ENCODE data around the gene TAS2R20.
A peak's percentile ranks its signal among the peaks of the same experiment; 100 is the strongest.
"Not testable (repeated sequence)": the region's sequence is repeated elsewhere in the genome, so short reads cannot be mapped to it uniquely, and the experiment has no call there.

The TAS2R20 gene

GRCh38 chr12:10998204-10998603 is at the start of gene TAS2R20:
Gene TAS2R20, minus strand, starts transcription at chr12:10998304. Its CDS starts 429 bp downstream, at chr12:10997875.
- no peak for FAIRE-seq

DNA sequence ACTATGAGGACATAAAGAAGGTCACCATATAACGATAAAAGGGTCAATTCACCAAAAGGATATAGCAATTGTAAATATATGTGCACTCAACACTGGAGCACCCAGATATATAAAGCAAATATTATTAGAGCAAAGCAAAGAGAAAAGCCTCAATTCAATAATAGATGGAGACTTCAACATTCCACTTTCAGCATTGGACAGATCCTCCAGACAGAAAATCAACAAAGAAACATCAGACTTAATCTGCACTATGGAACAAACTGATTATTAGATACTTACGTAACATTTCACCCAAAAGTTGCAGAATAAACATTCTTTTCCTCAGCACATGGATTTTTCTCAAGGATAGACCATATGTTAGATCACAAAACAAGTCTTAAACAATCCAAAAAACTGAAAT is 43.3 kb upstream of the TAS2R20 start:
- not testable (repeated sequence) for FAIRE-seq

DNA sequence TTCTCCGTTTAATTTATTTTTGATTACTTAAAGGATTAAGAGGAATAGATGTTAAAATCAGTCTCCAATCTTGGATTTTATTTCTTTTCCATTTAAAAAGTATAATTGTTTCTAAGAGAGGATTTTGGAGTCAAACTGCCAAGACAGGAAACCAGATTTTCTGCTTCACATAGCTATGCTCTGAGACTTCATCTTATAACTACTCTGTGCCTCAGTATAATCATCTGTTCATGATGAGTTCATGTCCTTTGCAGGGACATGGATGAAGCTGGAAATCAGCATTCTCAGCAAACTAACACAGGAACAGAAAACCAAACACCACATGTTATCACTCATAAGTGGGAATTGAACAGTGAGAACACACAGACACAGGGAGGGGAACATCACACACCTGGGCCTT is 42.1 kb upstream of the TAS2R20 start:
- FAIRE-seq = no peak

DNA sequence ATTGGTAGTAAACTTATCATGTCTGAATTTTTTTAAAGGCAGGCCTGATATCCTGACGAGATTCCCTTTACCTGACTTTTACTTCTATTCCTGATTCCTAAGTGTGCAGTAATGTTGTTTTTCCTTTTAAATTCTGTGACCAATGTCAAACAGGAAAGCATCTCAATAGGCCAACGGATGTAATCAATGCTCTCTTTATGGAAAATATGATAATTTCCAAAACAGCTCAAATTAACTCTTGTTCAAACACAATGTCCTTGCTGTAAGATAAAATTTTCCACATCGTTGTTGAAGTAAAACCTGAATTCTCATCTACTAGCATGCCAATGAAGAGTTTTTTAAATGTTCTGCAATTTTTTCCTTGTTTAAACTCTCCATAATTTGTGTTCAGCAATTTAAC is 41.1 kb upstream of the TAS2R20 start:
- no peak for FAIRE-seq

DNA sequence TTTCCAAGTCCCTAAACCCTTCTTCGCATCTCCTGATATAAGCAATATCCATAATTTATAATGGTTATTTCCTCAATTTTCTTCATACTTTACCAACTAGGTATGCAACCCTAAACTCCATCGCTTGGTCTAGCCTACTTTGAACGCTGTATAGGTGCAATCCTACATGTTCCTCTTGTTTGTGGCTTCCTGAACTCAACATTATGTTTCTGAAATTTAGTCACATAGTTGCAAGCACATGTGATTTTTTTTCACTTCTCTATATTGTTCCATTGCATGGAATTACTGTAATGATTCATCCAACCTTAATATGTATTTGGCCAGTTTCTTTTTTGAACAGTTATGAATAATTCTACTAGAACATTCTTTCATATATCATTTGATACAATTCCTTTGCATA is 35.9 kb upstream of the TAS2R20 start:
- FAIRE-seq = not testable (repeated sequence)

GRCh38 chr12:11031307-11031706 is 33.2 kb upstream of the TAS2R20 start, which contains the start of gene TAS2R31:
Gene TAS2R31, minus strand, starts transcription at chr12:11031407. Its CDS starts 72 bp downstream, at chr12:11031335.
- FAIRE-seq = no peak

DNA sequence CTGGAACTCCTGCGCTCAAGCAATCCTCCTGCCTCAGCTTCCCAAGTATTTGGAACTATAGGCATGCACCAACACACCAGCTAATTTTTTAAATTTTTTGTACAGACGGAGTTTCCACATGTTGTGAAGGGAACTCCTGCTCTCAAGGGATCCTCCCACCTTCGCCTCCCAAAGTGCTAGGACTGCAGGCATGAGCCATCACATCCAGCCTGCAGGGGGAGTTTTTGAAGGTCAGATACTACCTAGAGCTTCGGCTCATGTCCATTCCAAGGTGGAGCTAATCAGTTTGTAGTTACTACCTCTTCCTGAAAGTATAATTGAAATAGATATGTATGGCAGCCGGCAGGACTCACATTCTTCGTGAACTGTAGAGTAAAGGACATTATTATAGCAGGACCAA is 28.0 kb upstream of the TAS2R20 start:
- FAIRE-seq = no peak

DNA sequence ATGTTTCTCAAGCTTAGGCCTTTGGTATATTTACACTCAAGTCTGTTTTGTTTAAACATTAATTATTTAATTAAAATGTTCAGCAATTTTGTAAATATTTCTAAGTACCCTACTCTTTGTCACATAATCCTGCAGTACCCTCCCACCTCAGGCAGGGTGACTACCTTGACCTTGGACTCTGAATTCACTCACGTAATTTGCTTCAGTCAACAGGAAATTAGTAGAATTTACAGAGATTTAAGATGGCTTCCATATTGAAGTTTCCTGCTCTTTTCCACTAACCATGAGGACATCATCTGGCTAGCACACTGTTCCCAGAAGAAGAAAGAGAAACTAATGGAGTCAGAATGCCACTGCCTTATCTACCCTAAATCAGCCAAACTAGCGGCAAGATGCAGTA is 25.3 kb upstream of the TAS2R20 start:
- no peak for FAIRE-seq

GRCh38 chr12:11022520-11022919 is 24.4 kb upstream of the TAS2R20 start, which contains the start of gene TAS2R19:
Gene TAS2R19, minus strand, starts transcription at chr12:11022620. Its CDS starts 49 bp downstream, at chr12:11022571.
- no peak for FAIRE-seq

DNA sequence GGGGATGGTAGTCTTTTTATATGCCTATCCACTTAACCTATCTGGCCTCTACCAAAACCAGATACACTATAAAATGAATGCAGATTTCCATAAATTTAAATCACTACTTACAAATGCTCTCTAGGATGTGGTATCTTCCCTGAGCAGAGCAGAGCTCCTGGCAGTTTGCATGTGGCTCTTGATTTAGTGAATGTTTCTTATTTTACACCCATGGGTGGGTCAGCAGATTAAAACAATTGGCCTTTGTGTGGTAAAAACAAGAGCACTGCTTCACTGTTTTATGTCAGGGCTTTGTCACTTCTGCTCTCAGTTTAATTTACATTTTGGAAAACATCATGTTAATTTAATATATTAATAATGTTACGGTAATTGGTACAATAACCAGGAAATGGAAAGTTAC is 18.8 kb upstream of the TAS2R20 start:
- no peak for FAIRE-seq

GRCh38 chr12:11015775-11016430 is 17.8 kb upstream of the TAS2R20 start:
- FAIRE-seq = no peak

DNA sequence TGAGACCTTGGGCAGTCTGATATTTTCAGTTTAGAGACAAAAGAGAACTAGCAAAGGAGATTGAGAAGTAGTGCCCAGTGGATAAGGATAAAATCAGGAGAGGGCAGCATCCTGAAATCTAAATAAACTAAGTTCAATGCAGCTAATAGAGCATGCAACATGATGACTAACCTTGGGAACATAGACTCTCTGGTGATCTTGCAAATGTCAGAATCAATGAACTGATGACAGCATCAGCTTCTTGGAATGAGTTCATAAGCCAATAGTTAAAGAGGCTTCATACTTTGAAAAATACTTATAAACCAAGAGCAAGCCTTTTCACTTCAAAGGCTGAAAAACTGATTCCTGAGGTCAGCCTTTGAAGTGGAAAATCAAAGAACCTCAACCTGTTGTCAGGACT is 16.1 kb upstream of the TAS2R20 start:
- FAIRE-seq = no peak

DNA sequence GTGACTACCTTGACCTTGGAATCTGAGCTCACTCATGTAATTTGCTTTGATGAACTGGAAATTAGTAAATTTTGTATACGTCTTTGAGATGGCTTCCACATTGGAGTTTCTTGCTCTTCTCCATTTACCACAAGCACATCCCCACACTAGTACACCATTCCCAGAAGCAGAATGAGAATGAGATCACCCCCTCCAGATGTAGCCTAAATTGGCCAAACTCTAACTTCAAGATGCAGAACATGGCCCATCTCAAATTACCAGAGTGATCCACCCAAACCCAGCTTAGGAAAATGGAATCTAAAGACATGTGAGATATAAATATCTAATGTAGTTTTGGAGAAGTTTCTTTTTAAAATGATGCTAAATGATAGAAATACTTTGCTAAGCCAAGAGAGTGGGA is 9.5 kb upstream of the TAS2R20 start:
- no peak for FAIRE-seq

- FAIRE-seq = no peak
Measured at GRCh38 chr12:10994307-10994706, 3.8 kb downstream of the TAS2R20 start.

- no peak for FAIRE-seq
Measured at GRCh38 chr12:10989107-10989506, 9.0 kb downstream of the TAS2R20 start.

DNA sequence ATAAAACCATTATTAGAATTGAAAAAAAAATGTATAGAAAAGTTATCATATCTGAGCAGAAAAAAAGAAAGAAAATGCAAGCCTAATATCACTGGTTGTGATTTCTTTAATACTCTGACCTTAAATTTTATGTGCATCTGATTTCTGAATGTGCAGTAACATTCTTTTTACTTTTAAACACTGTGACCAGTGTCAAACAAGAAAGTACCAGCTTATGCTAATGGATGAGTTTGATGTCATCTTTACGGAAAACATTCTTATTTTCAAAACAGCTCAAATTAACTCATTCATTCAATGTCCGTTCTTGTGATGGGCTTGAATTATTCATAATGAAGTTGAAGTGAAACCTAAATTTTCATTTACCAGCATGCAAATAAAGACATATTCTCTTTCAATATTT is 11.3 kb downstream of the TAS2R20 start, which contains the start of gene TAS2R50:
Gene TAS2R50, minus strand, starts transcription at position 101 of the 400 bp plus-strand sequence. Its CDS starts 52 bp downstream, at position 49.
- FAIRE-seq = peak; percentile 65

GRCh38 chr12:10982244-10982643 is 15.9 kb downstream of the TAS2R20 start:
- FAIRE-seq = no peak

GRCh38 chr12:10974965-10975364 is 23.1 kb downstream of the TAS2R20 start:
- no peak for FAIRE-seq

GRCh38 chr12:10968765-10969456 is 29.2 kb downstream of the TAS2R20 start:
- no peak for FAIRE-seq

GRCh38 chr12:10967409-10967808 is 30.7 kb downstream of the TAS2R20 start:
- no peak for FAIRE-seq

DNA sequence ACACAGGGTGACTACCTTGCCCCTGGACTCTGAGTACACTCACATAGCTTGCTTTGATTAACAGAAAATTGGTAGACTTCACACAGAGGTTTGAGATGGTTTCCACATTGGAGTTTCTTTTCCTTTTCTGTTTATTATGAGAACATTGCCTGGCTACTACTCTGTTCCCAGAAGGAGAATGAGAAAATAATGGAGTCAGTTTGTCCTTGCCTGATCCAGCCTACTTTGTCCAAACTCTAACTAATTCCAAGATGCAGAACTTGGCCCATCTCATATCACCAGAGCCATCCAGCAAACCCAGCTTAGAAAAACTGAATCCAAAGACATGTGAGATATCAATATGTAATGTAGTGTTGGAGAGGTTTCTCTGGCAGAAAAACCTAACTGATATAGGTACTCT is 31.8 kb downstream of the TAS2R20 start:
- no peak for FAIRE-seq

DNA sequence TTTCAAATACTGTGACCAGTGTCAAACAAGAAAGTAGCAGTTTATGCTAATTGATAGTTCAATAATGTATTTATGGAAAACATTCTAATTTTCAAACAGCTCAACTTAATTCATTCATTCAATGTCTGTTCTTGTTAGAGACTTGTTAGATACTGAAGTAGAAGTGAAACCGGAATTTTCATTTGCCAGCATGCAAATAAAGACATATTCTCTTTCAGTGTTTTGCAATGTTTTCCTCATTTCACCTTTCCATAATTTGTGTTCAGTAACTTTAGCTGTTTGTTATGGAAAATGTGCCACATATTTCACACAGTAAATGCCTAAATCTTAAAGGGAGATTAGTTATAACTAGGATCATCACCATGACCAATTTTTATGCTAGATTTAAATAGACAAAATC is 32.6 kb downstream of the TAS2R20 start:
- no peak for FAIRE-seq

- no peak for FAIRE-seq
Measured at GRCh38 chr12:10960211-10960610, 37.9 kb downstream of the TAS2R20 start.

DNA sequence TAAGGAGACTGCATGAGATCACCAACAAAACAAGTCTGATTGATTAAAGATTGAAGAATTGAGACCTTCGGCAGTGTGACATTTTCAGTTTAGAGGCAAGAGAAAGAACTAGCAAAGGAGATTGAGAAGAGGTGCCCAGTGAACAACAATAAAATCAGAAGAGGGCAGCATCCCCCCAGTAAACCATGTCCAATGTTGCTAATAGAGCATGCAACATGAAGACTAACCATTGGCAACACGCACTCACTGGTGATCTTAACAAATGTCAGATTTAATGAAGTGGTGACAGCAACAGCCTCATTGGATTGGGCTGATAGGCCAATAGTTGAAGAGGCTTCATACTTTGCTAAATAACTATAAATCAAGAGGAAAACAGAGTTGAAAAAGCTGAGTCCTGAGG is 38.3 kb downstream of the TAS2R20 start:
- no peak for FAIRE-seq
